IMR-90 (cell line): Measurements from ENCODE around the gene SARM1. TPM values are rescaled to one million over a fixed set of nuclear protein-coding genes. Genes with fewer than 3 reads are reported as not detected.

Source experiments
- ATAC-seq: fragments of 200-7000 bp; cut with Tn5 transposase; 2 replicates; pipeline ENCODE4 v1.9.1; 2020; ENCODE audit warnings: low read depth, mild to moderate bottlenecking, moderate library complexity
- BruUV-seq: library from RNA; stranded (reverse); fragments of 400-500 nt; replicated peaks from 2 replicates; lab custom pipeline; 2021; lab: Mats Ljungman, UMichigan
- CTCF ChIA-PET: fragments of 300-600 bp; formaldehyde crosslinking; extraction: SDS; loops from one replicate; lab custom pipeline; 2021; ENCODE audit warnings: antibody characterized with exemption; lab: Yijun Ruan, JAX
- POLR2A ChIA-PET: fragments of 300-600 bp; sonication (Branson Sonifier 250); formaldehyde crosslinking; loops from one replicate; lab custom pipeline; 2022; ENCODE audit warnings: antibody characterized with exemption; ENCODE audit not compliant: unreplicated experiment; lab: Charles Lee
- DNase-seq: peaks from one replicate; pipeline ENCODE4 v3.0.0; 2013
- H2AFZ ChIP-seq: replicated peaks from 2 replicates; pipeline ENCODE3; 2013; ENCODE audit warnings: low read length, mild to moderate bottlenecking; ENCODE audit not compliant: poor library complexity
- H2AK5ac ChIP-seq: 2 replicates; pipeline ENCODE4 v1.6.1; 2013; ENCODE audit warnings: low read depth, low read length, inconsistent platforms
- H2AK9ac ChIP-seq: replicated peaks from 2 replicates; pipeline ENCODE3; 2013; ENCODE audit warnings: mild to moderate bottlenecking, low read depth, low read length, moderate library complexity; ENCODE audit not compliant: poor library complexity
- H2BK120ac ChIP-seq: 2 replicates; pipeline ENCODE4 v1.6.1; 2013; ENCODE audit warnings: low read depth, low read length, inconsistent platforms
- H2BK15ac ChIP-seq: 3 replicates; pipeline ENCODE4 v1.6.1; 2013; ENCODE audit warnings: low read depth, low read length, inconsistent platforms
- H2BK20ac ChIP-seq: 2 replicates; pipeline ENCODE4 v1.6.1; 2013; ENCODE audit warnings: low read depth, mild to moderate bottlenecking, inconsistent platforms, low read length, moderate library complexity
- H2BK5ac ChIP-seq: 2 replicates; pipeline ENCODE4 v1.6.1; 2013; ENCODE audit warnings: mild to moderate bottlenecking, low read depth, low read length, inconsistent platforms; ENCODE audit not compliant: poor library complexity, severe bottlenecking
- H3K14ac ChIP-seq: replicated peaks from 2 replicates; pipeline ENCODE4 v1.6.1; 2013; ENCODE audit warnings: low read depth, low read length, inconsistent platforms
- H3K18ac ChIP-seq: 2 replicates; pipeline ENCODE4 v1.6.1; 2013; ENCODE audit warnings: low read depth, low read length, control low read depth
- H3K23ac ChIP-seq: 2 replicates; pipeline ENCODE4 v1.6.1; 2013; ENCODE audit warnings: low read depth, low read length, inconsistent platforms
- H3K27ac ChIP-seq: 2 replicates; pipeline ENCODE4 v1.5.1; 2013; ENCODE audit warnings: mild to moderate bottlenecking, control low read depth, low read length; ENCODE audit not compliant: insufficient read depth
- H3K27me3 ChIP-seq: 2 replicates; pipeline ENCODE4 v1.6.1; 2013; ENCODE audit warnings: low read length; ENCODE audit not compliant: control insufficient read depth, insufficient read depth
- H3K36me3 ChIP-seq: 2 replicates; pipeline ENCODE4 v1.6.1; 2013; ENCODE audit warnings: low read length, mixed read lengths; ENCODE audit not compliant: control insufficient read depth, insufficient read depth
- H3K4ac ChIP-seq: 2 replicates; pipeline ENCODE4 v1.6.1; 2013; ENCODE audit warnings: low read depth, low read length, inconsistent platforms
- H3K4me1 ChIP-seq: 2 replicates; pipeline ENCODE4 v1.6.1; 2013; ENCODE audit warnings: low read length, mixed read lengths; ENCODE audit not compliant: control insufficient read depth, insufficient read depth
- H3K4me2 ChIP-seq: 2 replicates; pipeline ENCODE4 v1.6.1; 2013; ENCODE audit warnings: low read depth, mild to moderate bottlenecking, control low read depth, low read length, moderate library complexity
- H3K4me3 ChIP-seq: 2 replicates; pipeline ENCODE4 v1.5.1; 2013; ENCODE audit warnings: low read depth, mild to moderate bottlenecking, control low read depth, low read length, moderate library complexity; ENCODE audit not compliant: insufficient read depth
- H3K56ac ChIP-seq: 2 replicates; pipeline ENCODE4 v1.6.1; 2013; ENCODE audit warnings: low read length, inconsistent platforms; ENCODE audit not compliant: insufficient read depth; ENCODE audit errors: extremely low read depth
- H3K79me1 ChIP-seq, 2 experiments: 2 replicates each; pipeline ENCODE4 v1.6.1; 2013; ENCODE audit warnings: low read length in 2 of 2, inconsistent platforms in 1 of 2, low read depth in 1 of 2
- H3K9ac ChIP-seq: 2 replicates; pipeline ENCODE4 v1.6.1; 2013; ENCODE audit warnings: low read depth, low read length, control low read depth
- H3K9me1 ChIP-seq: 2 replicates; pipeline ENCODE4 v1.6.1; 2013; ENCODE audit warnings: low read length, inconsistent platforms; ENCODE audit not compliant: insufficient read depth
- H3K9me3 ChIP-seq: 2 replicates; pipeline ENCODE4 v1.6.1; 2013; ENCODE audit warnings: low read length; ENCODE audit not compliant: control insufficient read depth, insufficient read depth
- H4K20me1 ChIP-seq: 2 replicates; pipeline ENCODE4 v1.6.1; 2013; ENCODE audit warnings: low read length, inconsistent platforms; ENCODE audit not compliant: insufficient read depth
- H4K5ac ChIP-seq: 2 replicates; pipeline ENCODE4 v1.6.1; 2013; ENCODE audit warnings: mild to moderate bottlenecking, low read depth, low read length, control low read depth
- H4K8ac ChIP-seq, 2 experiments: 2 replicates each; pipeline ENCODE4 v1.6.1; 2013; ENCODE audit warnings: low read depth in 2 of 2, low read length in 2 of 2, control low read depth in 1 of 2, inconsistent platforms in 1 of 2
- H4K91ac ChIP-seq: 2 replicates; pipeline ENCODE4 v1.6.1; 2013; ENCODE audit warnings: low read depth, low read length, inconsistent platforms; ENCODE audit not compliant: insufficient read depth
- CHD1 ChIP-seq: IDR thresholded peaks from 2 replicates; pipeline ENCODE4 v1.6.1; 2012; ENCODE audit warnings: low read depth, low read length, improper control_type of control experiment
- MAFK ChIP-seq: IDR thresholded peaks from 2 replicates; pipeline ENCODE4 v1.6.1; 2012; ENCODE audit warnings: low read depth, low read length, improper control_type of control experiment
- MAZ ChIP-seq: IDR thresholded peaks from 2 replicates; pipeline ENCODE4 v1.6.1; 2012; ENCODE audit warnings: low read depth, mild to moderate bottlenecking, low read length, improper control_type of control experiment, moderate library complexity, borderline replicate concordance
- POLR2A ChIP-seq: IDR thresholded peaks from 2 replicates; pipeline ENCODE4 v1.6.1; 2012; ENCODE audit warnings: mild to moderate bottlenecking, low read depth, low read length
- RCOR1 ChIP-seq: IDR thresholded peaks from 2 replicates; pipeline ENCODE4 v1.6.1; 2012; ENCODE audit warnings: mild to moderate bottlenecking, low read length, improper control_type of control experiment; ENCODE audit not compliant: insufficient replicate concordance
- SMC3 ChIP-seq: fragments of 150-350 bp; IDR thresholded peaks from 2 replicates; pipeline ENCODE4 v1.6.1; 2016; ENCODE audit warnings: low read depth, mild to moderate bottlenecking, antibody characterized with exemption, low read length, moderate library complexity
- WGBS, 2 experiments: methylation state at CpG; one replicate each; pipeline versions ENCODE4 v1.1.5 to v1.1.7; 2013; ENCODE audit warnings: missing lambda C conversion rate in 2 of 2; ENCODE audit not compliant: insufficient read length in 1 of 2; ENCODE audit errors: extremely low coverage in 2 of 2; 5-methylcytosine and 5-hydroxymethylcytosine counted together
- dilution Hi-C: fragments of 300-500 bp; cut with HindIII; formaldehyde crosslinking; loops from one replicate; pipeline ENCODE4 v1.14.3; 2018; ENCODE audit warnings: low sequenced_read_pairs; ENCODE audit not compliant: unreplicated experiment
- in situ Hi-C: fragments of 300-500 bp; cut with MboI; formaldehyde crosslinking; loops from 3 replicates; pipeline ENCODE4 v1.14.3; 2019; ENCODE audit warnings: low sequenced_read_pairs, inconsistent platforms, mixed read lengths
- intact Hi-C: fragments of 100-400 bp; cut with micrococcal nuclease; formaldehyde crosslinking; loops from 2 replicates; pipeline ENCODE4 v1.10.0; 2022
- polyA plus RNA-seq, 3 experiments: library from polyadenylated mRNA; depleted of rRNA; stranded (reverse); fragments of >200 nt; gene quantifications; 2 replicates each; pipeline ENCODE4 v1.2.3, GENCODE V29; 2012; ENCODE audit warnings: low replicate concordance in 1 of 3
- total RNA-seq: library from RNA; depleted of rRNA; stranded (reverse); fragments of >200 nt; gene quantifications from 2 replicates; pipeline ENCODE4 v1.2.3, GENCODE V29; 2012
- TF ChIP-seq, protein P1 (sequence below): fragments of 150-350 bp; IDR thresholded peaks from 2 replicates; pipeline ENCODE4 v1.6.1; 2016; ENCODE audit warnings: low read depth, mild to moderate bottlenecking, low read length, moderate library complexity, borderline replicate concordance
- TF ChIP-seq, protein P2 (sequence below): fragments of 150-350 bp; IDR thresholded peaks from 2 replicates; pipeline ENCODE4 v1.6.1; 2017; ENCODE audit warnings: mild to moderate bottlenecking, antibody characterized with exemption, low read length, low read depth

The SARM1 gene
- total and polyA plus RNA-seq, 2 of the 4 experiments (the other 2 are of a cell fraction) = 3.4 to 11.4 TPM

DNA sequence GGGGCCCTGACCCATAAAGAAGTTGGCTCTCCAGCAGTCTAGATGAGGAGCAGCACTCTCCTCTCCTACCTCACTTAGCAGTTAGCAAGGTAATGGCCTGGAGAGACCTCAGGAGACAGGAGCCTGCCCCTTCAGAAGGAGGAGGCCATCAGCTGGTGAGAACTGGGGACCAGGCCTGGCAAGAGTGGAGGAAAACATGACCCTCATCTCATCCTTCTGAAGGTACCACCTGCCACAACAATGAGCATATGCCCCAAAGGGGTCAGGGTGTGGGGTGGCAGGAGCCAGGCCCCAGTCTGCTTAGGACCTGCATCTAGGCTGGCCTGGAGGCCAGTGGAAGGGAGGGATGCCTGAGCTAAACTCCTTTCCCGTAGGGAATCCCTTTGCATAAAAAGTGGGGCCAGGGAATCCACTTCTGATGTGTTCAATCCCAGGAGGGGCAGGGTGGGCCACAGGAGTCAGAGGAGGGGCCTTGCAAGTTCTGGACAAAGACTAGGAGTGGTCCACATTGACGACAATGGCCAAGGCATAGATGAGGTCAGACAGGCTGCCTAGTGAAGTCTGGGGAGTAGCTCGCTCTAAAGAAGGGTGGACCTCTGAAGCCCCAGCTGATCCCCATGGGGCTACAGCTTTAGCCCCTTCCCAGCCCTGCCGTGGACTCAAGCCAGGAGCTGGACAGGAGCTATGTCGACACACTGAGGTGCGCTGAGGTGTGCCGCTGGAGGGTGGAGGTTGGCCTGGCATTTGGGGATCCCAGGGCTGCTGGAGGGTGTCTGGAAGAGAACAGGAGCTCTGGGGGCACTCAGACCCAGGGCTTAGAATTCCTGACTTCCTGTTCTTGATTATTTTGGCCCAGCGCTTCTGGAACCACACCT, 7.5 kb upstream of the SARM1 start:
- no peak overlapping the region for H3K4me3 ChIP-seq
- no peak for ATAC-seq
- H3K4me2 ChIP-seq = no peak overlapping the region
- 83% methylated on average over 1 of the region's 8 CpGs; no CpG with 5 or more reads in 1 of the 2 experiments for WGBS, 2 experiments
- no peak overlapping the region for H4K8ac ChIP-seq
- no peak overlapping the region for H2AK5ac ChIP-seq
- no peak for TF ChIP-seq POLR2A
- TF ChIP-seq, protein P1, sequence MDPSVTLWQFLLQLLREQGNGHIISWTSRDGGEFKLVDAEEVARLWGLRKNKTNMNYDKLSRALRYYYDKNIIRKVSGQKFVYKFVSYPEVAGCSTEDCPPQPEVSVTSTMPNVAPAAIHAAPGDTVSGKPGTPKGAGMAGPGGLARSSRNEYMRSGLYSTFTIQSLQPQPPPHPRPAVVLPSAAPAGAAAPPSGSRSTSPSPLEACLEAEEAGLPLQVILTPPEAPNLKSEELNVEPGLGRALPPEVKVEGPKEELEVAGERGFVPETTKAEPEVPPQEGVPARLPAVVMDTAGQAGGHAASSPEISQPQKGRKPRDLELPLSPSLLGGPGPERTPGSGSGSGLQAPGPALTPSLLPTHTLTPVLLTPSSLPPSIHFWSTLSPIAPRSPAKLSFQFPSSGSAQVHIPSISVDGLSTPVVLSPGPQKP = no peak
- TF ChIP-seq CHD1 = no peak
- TF ChIP-seq MAZ = no peak
- TF ChIP-seq MAFK = no peak
- TF ChIP-seq, protein P2, sequence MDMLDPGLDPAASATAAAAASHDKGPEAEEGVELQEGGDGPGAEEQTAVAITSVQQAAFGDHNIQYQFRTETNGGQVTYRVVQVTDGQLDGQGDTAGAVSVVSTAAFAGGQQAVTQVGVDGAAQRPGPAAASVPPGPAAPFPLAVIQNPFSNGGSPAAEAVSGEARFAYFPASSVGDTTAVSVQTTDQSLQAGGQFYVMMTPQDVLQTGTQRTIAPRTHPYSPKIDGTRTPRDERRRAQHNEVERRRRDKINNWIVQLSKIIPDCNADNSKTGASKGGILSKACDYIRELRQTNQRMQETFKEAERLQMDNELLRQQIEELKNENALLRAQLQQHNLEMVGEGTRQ = no peak
- no peak for TF ChIP-seq SMC3
- no peak for TF ChIP-seq RCOR1
- dilution Hi-C loops (no loop called here), in situ Hi-C loops (no loop called here), intact Hi-C loops (no loop called here)
- no peak overlapping the region for H3K18ac ChIP-seq
- H2AK9ac ChIP-seq = no peak overlapping the region
- no peaks in the 10 kb centered on the region for H3K9me3 ChIP-seq
- H4K20me1 ChIP-seq = no peaks in the 10 kb centered on the region; the same call in 1 of the 2 replicates
- no peak overlapping the region for H2BK15ac ChIP-seq
- H3K56ac ChIP-seq = no peak overlapping the region
- no peak overlapping the region for H3K14ac ChIP-seq
- H3K23ac ChIP-seq = no peak overlapping the region
- H3K9me1 ChIP-seq = no peaks in the 10 kb centered on the region; the same call in 1 of the 2 replicates
- no peaks in the 10 kb centered on the region for H3K4me1 ChIP-seq
- H3K4ac ChIP-seq = no peak overlapping the region
- H2AFZ ChIP-seq = no peak overlapping the region
- no peaks in the 10 kb centered on the region for H3K27me3 ChIP-seq
- no peak overlapping the region for H4K91ac ChIP-seq
- no TSS peak for BruUV-seq
- no peak overlapping the region for H2BK120ac ChIP-seq
- no peak overlapping the region for H2BK20ac ChIP-seq
- H3K79me1 ChIP-seq = peaks cover 0 to 3% of the 10 kb centered on the region in 2 experiments; a peak in 3 of 4 replicates
- CTCF ChIA-PET = no interaction called here
- no peak overlapping the region for H3K9ac ChIP-seq
- H3K36me3 ChIP-seq = peaks cover 26% of the 10 kb centered on the region
- no peak for DNase-seq
- H2BK5ac ChIP-seq = no peak overlapping the region
- POLR2A ChIA-PET = no interaction called here
- H4K5ac ChIP-seq = no peak overlapping the region
- no peak overlapping the region for H3K27ac ChIP-seq
